WI38 (cell line): ENCODE data around the gene HECTD4.
"Not testable (repeated sequence)": the region's sequence is repeated elsewhere in the genome, so short reads cannot be mapped to it uniquely, and the experiment has no call there.

Experiments
- H3K4me3 ChIP-seq: 2 replicates; pipeline ENCODE4 v1.5.1; 2011; ENCODE audit warnings: low read depth, mild to moderate bottlenecking, control low read depth, low read length
- CTCF ChIP-seq: IDR thresholded peaks from 2 replicates; pipeline ENCODE4 v1.5.1; 2012; ENCODE audit warnings: low read depth, mild to moderate bottlenecking, control low read depth, low read length

The HECTD4 gene

GRCh38 chr12:112256780-112257179 is 125.5 kb downstream of the HECTD4 start:
- no peak overlapping the region for H3K4me3 ChIP-seq
- no peak for TF ChIP-seq CTCF

GRCh38 chr12:112252184-112252583 is 130.0 kb downstream of the HECTD4 start:
- H3K4me3 ChIP-seq, result no peak overlapping the region
- no peak for TF ChIP-seq CTCF

GRCh38 chr12:112244902-112245301 is 137.3 kb downstream of the HECTD4 start:
- not testable (repeated sequence) for H3K4me3 ChIP-seq

DNA sequence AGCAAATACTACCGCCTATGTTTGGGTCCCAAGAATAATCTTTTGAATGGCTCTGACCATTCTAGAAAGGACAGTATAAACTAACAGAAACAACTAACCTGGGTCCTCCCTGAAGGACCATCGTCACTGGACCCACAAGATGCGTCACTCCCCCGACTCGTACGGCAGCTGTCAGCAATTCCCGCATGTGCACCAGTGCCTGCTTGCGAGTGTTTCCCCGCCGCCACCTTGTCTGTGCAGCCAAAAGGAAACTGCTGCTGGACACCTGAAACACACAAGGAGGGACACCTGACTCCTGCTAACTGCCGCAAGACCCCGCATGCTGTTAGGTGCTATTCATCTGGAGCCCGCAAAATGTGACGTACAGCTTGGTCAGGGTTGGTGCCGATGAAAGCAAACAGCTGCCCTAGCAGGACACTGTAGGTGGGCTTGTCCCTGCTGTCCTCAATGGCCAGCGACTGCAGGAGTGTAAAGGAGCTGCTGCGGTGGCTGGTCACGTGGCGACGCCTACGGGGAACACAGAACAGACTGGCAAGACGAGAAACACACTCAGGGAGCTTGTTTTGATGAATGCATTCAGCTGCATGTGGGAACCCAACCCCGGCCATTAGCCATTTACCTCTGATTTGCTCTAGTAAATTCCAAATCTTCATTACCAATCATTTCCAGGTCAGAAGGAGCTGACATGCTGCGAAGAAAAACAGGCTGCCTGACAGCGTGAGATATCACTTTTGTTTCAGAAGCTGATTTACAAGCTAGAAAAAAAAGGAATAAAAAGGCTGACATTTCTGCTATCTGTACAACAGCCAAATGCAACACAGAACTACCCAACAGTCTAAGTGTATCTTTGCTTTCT is 138.7 kb downstream of the HECTD4 start:
- no peak overlapping the region for H3K4me3 ChIP-seq
- no peak for TF ChIP-seq CTCF

DNA sequence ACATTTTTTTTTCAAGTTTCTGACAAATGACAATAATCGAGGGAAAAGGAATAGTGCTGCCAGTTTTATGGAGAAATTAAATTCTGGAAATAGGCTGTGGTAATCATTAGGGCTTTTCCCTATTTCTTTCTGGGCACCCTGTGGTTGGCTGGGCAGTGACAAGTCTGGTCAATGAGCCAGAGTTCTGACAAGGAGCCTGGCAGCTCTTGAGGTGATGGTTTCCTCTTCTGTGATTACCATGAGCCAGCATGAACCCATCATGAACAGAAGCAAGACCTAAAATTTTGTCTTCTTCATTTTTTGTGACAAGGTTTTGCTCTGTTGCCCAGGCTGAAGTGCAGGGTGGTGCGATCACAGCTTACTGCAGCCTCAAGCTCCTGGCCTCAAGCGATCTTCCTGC is 141.1 kb downstream of the HECTD4 start:
- H3K4me3 ChIP-seq, result no peak overlapping the region
- no peak for TF ChIP-seq CTCF

- TF ChIP-seq CTCF, result no peak
- H3K4me3 ChIP-seq, result no peak overlapping the region
Observed at GRCh38 chr12:112239881-112240280, 142.3 kb downstream of the HECTD4 start.

DNA sequence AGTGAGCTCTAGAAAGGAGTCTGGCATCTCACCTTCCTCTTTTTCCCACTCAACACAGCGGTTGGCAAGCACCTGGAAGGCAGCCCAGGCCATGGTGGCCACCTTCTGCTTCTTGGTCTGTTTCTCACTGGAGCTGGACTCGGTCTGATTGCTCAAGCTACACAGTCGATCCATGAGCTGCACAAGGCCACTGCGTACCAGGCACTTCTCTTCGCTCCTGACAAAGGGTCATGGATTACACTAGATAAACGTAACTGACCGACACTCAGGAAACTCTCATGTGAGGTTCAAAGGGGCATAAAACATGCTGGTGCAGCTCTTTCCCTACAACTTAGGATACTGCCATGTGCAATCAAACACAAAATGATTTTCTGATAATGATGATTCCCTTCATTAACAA is 143.2 kb downstream of the HECTD4 start:
- H3K4me3 ChIP-seq, result no peak overlapping the region
- no peak for TF ChIP-seq CTCF

DNA sequence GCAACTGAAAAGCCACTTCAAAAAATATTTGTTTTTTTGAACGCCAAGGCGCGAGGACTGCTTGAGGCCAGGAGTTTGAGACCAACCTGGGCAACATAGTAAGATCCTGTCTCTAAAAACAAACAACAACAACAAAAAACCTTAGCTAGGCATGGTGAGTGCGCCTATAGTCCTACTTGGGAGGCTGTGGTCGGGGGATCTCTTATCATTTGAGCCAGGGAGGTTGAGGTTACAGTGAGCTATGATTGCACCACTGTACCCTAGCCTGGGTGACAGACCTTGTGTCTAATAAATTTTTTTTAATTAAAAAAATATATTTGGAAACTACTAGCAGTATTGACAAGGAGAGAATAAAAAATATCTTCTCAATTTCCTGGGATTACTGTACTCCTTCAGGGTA is 143.8 kb downstream of the HECTD4 start:
- no peak for TF ChIP-seq CTCF
- H3K4me3 ChIP-seq, result no peak overlapping the region
